GM12875 (cell line): ENCODE data around the gene ME3.

Experiments
- H3K4me3 ChIP-seq: one replicate; pipeline ENCODE4 v1.5.1; 2011; ENCODE audit warnings: low read depth, low read length, control low read depth
- CTCF ChIP-seq: IDR thresholded peaks from 2 replicates; pipeline ENCODE4 v1.5.1; 2011; ENCODE audit warnings: low read depth, mild to moderate bottlenecking, control low read depth, inconsistent platforms, low read length, moderate library complexity, borderline replicate concordance; ENCODE audit not compliant: insufficient read depth

Gene ME3

GRCh38 chr11:86459682-86460460 is 212.5 kb downstream of the ME3 start:
- TF ChIP-seq CTCF: no peak
- no peak overlapping the region for H3K4me3 ChIP-seq

GRCh38 chr11:86459002-86459385 is 213.4 kb downstream of the ME3 start:
- TF ChIP-seq CTCF: no peak
- H3K4me3 ChIP-seq: no peak overlapping the region

GRCh38 chr11:86458294-86459001 is 214.0 kb downstream of the ME3 start:
- no peak for TF ChIP-seq CTCF

GRCh38 chr11:86456075-86456939 is 216.1 kb downstream of the ME3 start:
- peak; percentile 78 for TF ChIP-seq CTCF
- no peak overlapping the region for H3K4me3 ChIP-seq

More at GRCh38 chr11:86458294-86459001, 214.0 kb downstream of the ME3 start:
- H3K4me3 ChIP-seq: no peak overlapping the region

- TF ChIP-seq CTCF: peak; percentile 28; the same call in 1 of the 2 replicates
- no peak overlapping the region for H3K4me3 ChIP-seq
These were observed 219.0 kb downstream of the ME3 start for GRCh38 chr11:86453290-86454030.

GRCh38 chr11:86449993-86450629 is 222.3 kb downstream of the ME3 start:
- no peak for TF ChIP-seq CTCF
- no peak overlapping the region for H3K4me3 ChIP-seq
